Measurements from ENCODE around the gene AIF1L.

The AIF1L gene

GRCh38 chr9:131140550-131140949 lies 44.2 kb downstream of the AIF1L start:
- no peak for TF ChIP-seq CTCF (IDR thresholded peaks at IDR 0.05; ENCODE audit: insufficient read depth, low read depth, low read length, missing control alignments)
- H3K4me3 ChIP-seq (ENCODE audit: low read depth, low read length), result no peak overlapping the region
- DNase-seq (ENCODE audit: low read depth), result no peak

- DNase-seq (ENCODE audit: low read depth), result no peak
- no peak for TF ChIP-seq CTCF (IDR thresholded peaks at IDR 0.05; ENCODE audit: insufficient read depth, low read depth, low read length, missing control alignments)
- H3K4me3 ChIP-seq (ENCODE audit: low read depth, low read length), result no peak overlapping the region
Observed at GRCh38 chr9:131142160-131142559, 45.8 kb downstream of the AIF1L start.

- no peak for TF ChIP-seq CTCF (IDR thresholded peaks at IDR 0.05; ENCODE audit: insufficient read depth, low read depth, low read length, missing control alignments)
- no peak overlapping the region for H3K4me3 ChIP-seq (ENCODE audit: low read depth, low read length)
- DNase-seq (ENCODE audit: low read depth), result no peak
Observed at GRCh38 chr9:131144201-131144600, 47.9 kb downstream of the AIF1L start.

GRCh38 chr9:131145245-131145644 lies 48.9 kb downstream of the AIF1L start:
- no peak overlapping the region for H3K4me3 ChIP-seq (ENCODE audit: low read depth, low read length)
- DNase-seq (ENCODE audit: low read depth), result no peak
- no peak for TF ChIP-seq CTCF (IDR thresholded peaks at IDR 0.05; ENCODE audit: insufficient read depth, low read depth, low read length, missing control alignments)

- DNase-seq (ENCODE audit: low read depth), result no peak
- TF ChIP-seq CTCF (IDR thresholded peaks at IDR 0.05; ENCODE audit: insufficient read depth, low read depth, low read length, missing control alignments), result no peak
- no peak overlapping the region for H3K4me3 ChIP-seq (ENCODE audit: low read depth, low read length)
Observed at GRCh38 chr9:131146186-131146585, 49.9 kb downstream of the AIF1L start.

- DNase-seq (ENCODE audit: low read depth), result no peak
- TF ChIP-seq CTCF (IDR thresholded peaks at IDR 0.05; ENCODE audit: insufficient read depth, low read depth, low read length, missing control alignments), result no peak
- H3K4me3 ChIP-seq (ENCODE audit: low read depth, low read length), result no peak overlapping the region
Observed at GRCh38 chr9:131148276-131148675, 51.9 kb downstream of the AIF1L start.

GRCh38 chr9:131148966-131149687 lies 52.8 kb downstream of the AIF1L start:
- no peak overlapping the region for H3K4me3 ChIP-seq (ENCODE audit: low read depth, low read length)
- DNase-seq (ENCODE audit: low read depth), result no peak
- no peak for TF ChIP-seq CTCF (IDR thresholded peaks at IDR 0.05; ENCODE audit: insufficient read depth, low read depth, low read length, missing control alignments)
